H1 (cell line): ENCODE data around the gene FLNA. TPM values are rescaled to one million over a fixed set of nuclear protein-coding genes. Genes with fewer than 3 reads are reported as not detected.

Source experiments
- CTCF ChIA-PET: fragments of 300-600 bp; sonication (Branson Sonifier 250); formaldehyde crosslinking; loops from one replicate; lab custom pipeline; 2021; ENCODE audit not compliant: partially characterized antibody; lab: Charles Lee
- POLR2A ChIA-PET: fragments of 300-600 bp; sonication (Branson Sonifier 250); formaldehyde crosslinking; loops from one replicate; lab custom pipeline; 2021; ENCODE audit warnings: inconsistent platforms; ENCODE audit not compliant: partially characterized antibody; lab: Charles Lee
- DNase-seq, 2 experiments: peaks; one replicate each; pipeline versions ENCODE4 v3.0.0 to v3.0.0-alpha.2; 2010 to 2022; ENCODE audit warnings: low spot score in 2 of 2, low read depth in 1 of 2, mixed read lengths in 1 of 2
- FAIRE-seq: peaks from 2 replicates; lab custom pipeline; 2011; peaks lifted over from hg19 to GRCh38; lab: Jason Lieb, UNC
- H2AFZ ChIP-seq: 2 replicates; pipeline ENCODE4 v1.8.1; 2012; ENCODE audit warnings: low read length, inconsistent platforms
- H2AK5ac ChIP-seq: 2 replicates; pipeline ENCODE4 v1.6.1; 2013; ENCODE audit warnings: low read depth, low read length
- H2BK120ac ChIP-seq: replicated peaks from 2 replicates; pipeline ENCODE3; 2013; ENCODE audit warnings: low read depth, low read length, inconsistent platforms
- H2BK12ac ChIP-seq: 2 replicates; pipeline ENCODE4 v1.6.1; 2013; ENCODE audit warnings: low read depth, low read length
- H2BK15ac ChIP-seq: 2 replicates; pipeline ENCODE4 v1.6.1; 2013; ENCODE audit warnings: low read length
- H2BK20ac ChIP-seq: 2 replicates; pipeline ENCODE4 v1.6.1; 2013; ENCODE audit warnings: low read length
- H2BK5ac ChIP-seq: 2 replicates; pipeline ENCODE4 v1.6.1; 2013; ENCODE audit warnings: low read depth, low read length
- H3K14ac ChIP-seq: 2 replicates; pipeline ENCODE4 v1.6.1; 2013; ENCODE audit warnings: inconsistent platforms; ENCODE audit not compliant: insufficient read length
- H3K18ac ChIP-seq: 2 replicates; pipeline ENCODE4 v1.6.1; 2013; ENCODE audit warnings: low read length; ENCODE audit errors: extremely low read depth
- H3K23ac ChIP-seq: 2 replicates; pipeline ENCODE4 v1.6.1; 2013; ENCODE audit warnings: inconsistent platforms; ENCODE audit not compliant: insufficient read length
- H3K23me2 ChIP-seq: 2 replicates; pipeline ENCODE4 v1.6.1; 2013; ENCODE audit warnings: low read depth, low read length
- H3K27ac ChIP-seq: 2 replicates; pipeline ENCODE4 v1.6.1; 2011; ENCODE audit warnings: low read depth, low read length, inconsistent platforms
- H3K27me3 ChIP-seq, 4 experiments: replicated peaks in 1 of 4; 1 replicate in 1 of 4; 2 replicates in 3 of 4; pipeline versions ENCODE4 v1.6.1 to v1.8.1; 2011 to 2013; ENCODE audit warnings: low read length in 3 of 4, mild to moderate bottlenecking in 3 of 4, inconsistent platforms in 2 of 4, mixed read lengths in 2 of 4, moderate library complexity in 1 of 4; ENCODE audit not compliant: control insufficient read depth in 3 of 4, insufficient read depth in 3 of 4; ENCODE audit errors: extremely low read depth in 1 of 4
- H3K36me3 ChIP-seq, 4 experiments: 2 replicates each; pipeline versions ENCODE4 v1.6.1 to v1.8.1; 2011 to 2013; ENCODE audit warnings: mild to moderate bottlenecking in 4 of 4, low read length in 3 of 4, moderate library complexity in 2 of 4, control low read depth in 1 of 4, inconsistent platforms in 1 of 4; ENCODE audit not compliant: insufficient read depth in 4 of 4, control insufficient read depth in 2 of 4
- H3K4ac ChIP-seq: replicated peaks from 2 replicates; pipeline ENCODE3; 2013; ENCODE audit warnings: low read length, low read depth, mixed read lengths, inconsistent platforms; ENCODE audit not compliant: insufficient read length
- H3K4me1 ChIP-seq, 4 experiments: replicated peaks in 1 of 4; 1 replicate in 1 of 4; 2 replicates in 3 of 4; pipeline versions ENCODE4 v1.6.1 to v1.8.1; 2011 to 2013; ENCODE audit warnings: low read length in 3 of 4, inconsistent platforms in 2 of 4, mixed read lengths in 1 of 4; ENCODE audit not compliant: insufficient read depth in 4 of 4, control insufficient read depth in 3 of 4
- H3K4me2 ChIP-seq, 2 experiments: 2 replicates each; pipeline versions ENCODE4 v1.6.1 to v1.8.1; 2011 to 2013; ENCODE audit warnings: low read depth in 2 of 2, low read length in 2 of 2, control low read depth in 1 of 2, inconsistent platforms in 1 of 2, mild to moderate bottlenecking in 1 of 2; ENCODE audit not compliant: insufficient read depth in 1 of 2
- H3K4me3 ChIP-seq, 4 experiments: fragments of 200-600, 300-600 bp in 1 of 4; sonication (generic), shearing (Covaris generic), sonication (Bioruptor Twin) in 1 of 4; 2 replicates each; pipeline versions ENCODE4 v1.5.1 to v1.8.1; 2011 to 2016; ENCODE audit warnings: low read length in 4 of 4, low read depth in 3 of 4, control low read depth in 2 of 4, inconsistent platforms in 2 of 4, mild to moderate bottlenecking in 2 of 4, mixed read lengths in 1 of 4, moderate library complexity in 1 of 4; ENCODE audit not compliant: insufficient read depth in 2 of 4; ENCODE audit errors: extremely low read depth in 1 of 4
- H3K56ac ChIP-seq: replicated peaks from 2 replicates; pipeline ENCODE3; 2013; ENCODE audit warnings: low read depth, mild to moderate bottlenecking, mixed read lengths, low read length, inconsistent platforms; ENCODE audit not compliant: insufficient read length
- H3K79me1 ChIP-seq: 2 replicates; pipeline ENCODE4 v1.6.1; 2013; ENCODE audit warnings: low read depth, low read length, control low read depth
- H3K79me2 ChIP-seq, 2 experiments: 2 replicates each; pipeline versions ENCODE4 v1.6.1 to v1.8.1; 2012 to 2013; ENCODE audit warnings: low read length in 2 of 2, mild to moderate bottlenecking in 2 of 2, inconsistent platforms in 1 of 2; ENCODE audit not compliant: insufficient read depth in 2 of 2, control insufficient read depth in 1 of 2
- H3K9ac ChIP-seq, 4 experiments: replicated peaks in 1 of 4; 1 replicate in 1 of 4; 2 replicates in 3 of 4; pipeline versions ENCODE4 v1.6.1 to v1.8.1; 2011 to 2013; ENCODE audit warnings: low read depth in 3 of 4, low read length in 3 of 4, control low read depth in 2 of 4, mild to moderate bottlenecking in 2 of 4, moderate library complexity in 2 of 4, inconsistent platforms in 1 of 4; ENCODE audit errors: extremely low read depth in 1 of 4
- H3K9me3 ChIP-seq, 2 experiments: 2 replicates each; pipeline versions ENCODE4 v1.6.1 to v1.8.1; 2012 to 2013; ENCODE audit warnings: mild to moderate bottlenecking in 2 of 2, moderate library complexity in 2 of 2, control low read depth in 1 of 2, inconsistent platforms in 1 of 2, low read depth in 1 of 2, low read length in 1 of 2, mixed read lengths in 1 of 2; ENCODE audit not compliant: insufficient read depth in 2 of 2
- H4K20me1 ChIP-seq, 2 experiments: replicated peaks in 1 of 2; 2 replicates each; pipeline versions ENCODE3 to v1.8.1; 2011 to 2013; ENCODE audit warnings: inconsistent platforms in 2 of 2, low read length in 2 of 2, mild to moderate bottlenecking in 1 of 2; ENCODE audit not compliant: insufficient read depth in 2 of 2, control insufficient read depth in 1 of 2
- H4K5ac ChIP-seq: 2 replicates; pipeline ENCODE4 v1.6.1; 2013; ENCODE audit warnings: low read length, low read depth, mixed read lengths, inconsistent platforms; ENCODE audit not compliant: insufficient read length
- H4K8ac ChIP-seq: 2 replicates; pipeline ENCODE4 v1.8.0; 2013; ENCODE audit warnings: mild to moderate bottlenecking, moderate library complexity, low read length, inconsistent platforms; ENCODE audit not compliant: insufficient read depth; ENCODE audit errors: extremely low read depth
- H4K91ac ChIP-seq: replicated peaks from 2 replicates; pipeline ENCODE3; 2013; ENCODE audit warnings: low read length, mixed read lengths, inconsistent platforms; ENCODE audit not compliant: insufficient read length
- ATF2 ChIP-seq: IDR thresholded peaks from 2 replicates; pipeline ENCODE4 v1.6.1; 2012; ENCODE audit warnings: low read length, inconsistent platforms
- CHD2 ChIP-seq: IDR thresholded peaks from 2 replicates; pipeline ENCODE4 v1.6.1; 2012; ENCODE audit warnings: low read length, improper control_type of control experiment
- CTBP2 ChIP-seq: IDR thresholded peaks from 2 replicates; pipeline ENCODE4 v1.7.0; 2011; ENCODE audit warnings: borderline replicate concordance, mild to moderate bottlenecking, moderate library complexity, mixed read lengths, low read length; ENCODE audit not compliant: insufficient read depth, insufficient read length
- E2F6 ChIP-seq: IDR thresholded peaks from 2 replicates; pipeline ENCODE4 v1.6.1; 2012; ENCODE audit warnings: inconsistent platforms
- FOSL1 ChIP-seq: IDR thresholded peaks from 2 replicates; pipeline ENCODE4 v1.6.1; 2011; ENCODE audit warnings: mild to moderate bottlenecking, low read depth, low read length, moderate library complexity; ENCODE audit not compliant: insufficient read depth
- POU5F1 ChIP-seq: IDR thresholded peaks from 2 replicates; pipeline ENCODE4 v1.6.1; 2011; ENCODE audit warnings: low read depth, mild to moderate bottlenecking, low read length, moderate library complexity
- RAD21 ChIP-seq, 2 experiments: IDR thresholded peaks in 1 of 2; conservative IDR thresholded peaks in 1 of 2; 2 replicates each; pipeline ENCODE4 v1.6.1; 2011; ENCODE audit warnings: low read depth in 2 of 2, low read length in 2 of 2, improper control_type of control experiment in 1 of 2, inconsistent platforms in 1 of 2, mild to moderate bottlenecking in 1 of 2, moderate library complexity in 1 of 2
- SAP30 ChIP-seq: fragments of 300-600 bp; sonication (generic); IDR thresholded peaks from 2 replicates; pipeline ENCODE4 v1.7.1; 2012; ENCODE audit warnings: low read length, moderate library complexity, mild to moderate bottlenecking, inconsistent platforms; ENCODE audit not compliant: insufficient read depth, insufficient replicate concordance
- YY1 ChIP-seq: IDR thresholded peaks from 2 replicates; pipeline ENCODE4 v1.6.1; 2011; ENCODE audit warnings: low read depth, mild to moderate bottlenecking, low read length
- WGBS, 2 experiments: shearing (Covaris generic) in 1 of 2; methylation state at CpG; one replicate each; pipeline versions ENCODE4 v1.1.6 to v1.1.7; 2013 to 2015; ENCODE audit warnings: low lambda C conversion rate in 2 of 2, mixed read lengths in 2 of 2, inconsistent platforms in 1 of 2, low coverage in 1 of 2, missing lambda C conversion rate in 1 of 2; ENCODE audit not compliant: insufficient replicate concordance in 2 of 2, insufficient coverage in 1 of 2, insufficient read length in 1 of 2; ENCODE audit errors: extremely low coverage in 1 of 2, missing lambda C conversion rate in 1 of 2; 5-methylcytosine and 5-hydroxymethylcytosine counted together
- polyA plus RNA-seq, 7 experiments: library from polyadenylated mRNA; depleted of rRNA in 3 of 7; stranded (reverse) in 5 of 7; unstranded in 2 of 7; fragments of >200 nt in 5 of 7; fragments of 200-250 nt in 2 of 7; gene quantifications; 1 replicate in 5 of 7; 2 replicates in 1 of 7; 4 replicates in 1 of 7; pipeline versions ENCODE4 v1.2.1 to v1.2.3, GENCODE V29; 2011 to 2013; ENCODE audit warnings: missing spikeins in 2 of 7, mixed read lengths in 2 of 7
- total RNA-seq: library from RNA; stranded (reverse); fragmentation: NEBNext Ultra II Directional; extraction: Animal tissue kit (Norgen Biotek cat#: 25700); gene quantifications from 2 replicates; pipeline ENCODE4 v1.2.1, GENCODE V29; 2021

The FLNA gene
- total and polyA plus RNA-seq, 2 of the 8 experiments (the other 6 are each of a cell fraction or from before 2014, with no cell fraction given), result 315 to 925 TPM

GRCh38 chrX:154419189-154419588 is 44.8 kb upstream of the FLNA start:
- H3K79me2 ChIP-seq, result no peaks in the 10 kb centered on the region
- H3K27me3 ChIP-seq, result no peaks in the 10 kb centered on the region
- no peak overlapping the region for H4K91ac ChIP-seq
- POLR2A ChIA-PET, result interaction anchor here (1.2 to 8.7 kb wide), 2 partner anchors 14 to 19 kb away, joined by 3 to 76 read pairs; partner anchors contain the start of gene RPL10
- H3K27ac ChIP-seq, result no peak overlapping the region
- H2BK20ac ChIP-seq, result no peak overlapping the region
- no peak overlapping the region for H3K18ac ChIP-seq
- no peak overlapping the region for H3K4me3 ChIP-seq
- no peak overlapping the region for H3K14ac ChIP-seq
- no peak overlapping the region for H3K56ac ChIP-seq
- no peak overlapping the region for H2BK5ac ChIP-seq
- no peak overlapping the region for H3K23ac ChIP-seq
- H2AFZ ChIP-seq, result no peak overlapping the region
- H3K4ac ChIP-seq, result no peak overlapping the region
- H2BK120ac ChIP-seq, result no peak overlapping the region
- H3K23me2 ChIP-seq, result no peaks in the 10 kb centered on the region
- H3K4me1 ChIP-seq, result no peaks in the 10 kb centered on the region
- CTCF ChIA-PET, result no interaction called here
- FAIRE-seq, result no peak
- no peak overlapping the region for H2AK5ac ChIP-seq
- no peaks in the 10 kb centered on the region for H3K79me1 ChIP-seq
- no peak overlapping the region for H2BK12ac ChIP-seq
- H3K9ac ChIP-seq, result no peak overlapping the region
- H4K20me1 ChIP-seq, result no peaks in the 10 kb centered on the region
- no peak overlapping the region for H4K8ac ChIP-seq
- 82% methylated on average over 2 of the region's 8 CpGs; no CpG with 5 or more reads in 1 of the 2 experiments for WGBS, 2 experiments
- no peak for TF ChIP-seq POU5F1
- no peak for TF ChIP-seq E2F6
- no peak for TF ChIP-seq CHD2
- no peak for TF ChIP-seq ATF2
- no peak for TF ChIP-seq CTBP2
- no peak for TF ChIP-seq RAD21 (IDR thresholded peaks at IDR 0.05 in 1 of 2, conservative IDR thresholded peaks at IDR 0.05 in 1 of 2; ENCODE audit: low read depth in 2 of 2, low read length in 2 of 2)
- no peak for TF ChIP-seq YY1
- TF ChIP-seq FOSL1, result no peak
- no peak for TF ChIP-seq SAP30
- H3K9me3 ChIP-seq, result no peaks in the 10 kb centered on the region
- no peak overlapping the region for H2BK15ac ChIP-seq
- no peak overlapping the region for H3K4me2 ChIP-seq
- 0 out of 8 replicates have a peak, but pooled peaks cover 0 to 3% (median 0%) of the 10 kb centered on the region in 4 experiments for H3K36me3 ChIP-seq
- no peak overlapping the region for H4K5ac ChIP-seq
- no peak for DNase-seq
